Vagina (tissue), 2 donors: Measurements from ENCODE around the gene CASQ2. TPM values are rescaled to one million over a fixed set of nuclear protein-coding genes. Genes with fewer than 3 reads are reported as not detected.

ENCODE experiments used
- DNase-seq, 2 donors: peaks; one replicate each; pipeline ENCODE4 v3.0.0-alpha.2; 2017; ENCODE audit errors: extremely low spot score in 2 of 2
- H3K27ac ChIP-seq: fragments of 200-600 bp; sonication (generic); one replicate; pipeline ENCODE4 v1.5.1; 2019
- H3K27me3 ChIP-seq: fragments of 200-600 bp; sonication (generic); one replicate; pipeline ENCODE4 v1.5.1; 2019
- H3K36me3 ChIP-seq, 2 donors: fragments of 200-600 bp; sonication (generic); one replicate each; pipeline ENCODE4 v1.5.1; 2017 to 2019
- H3K4me1 ChIP-seq: fragments of 200-600 bp; sonication (generic); one replicate; pipeline ENCODE4 v1.5.1; 2019
- H3K4me3 ChIP-seq, 2 donors: fragments of 200-600 bp; sonication (generic); 1 replicate in 1 of 2; 2 replicates in 1 of 2; pipeline ENCODE4 v1.5.1; 2016 to 2019
- H3K9me3 ChIP-seq: fragments of 200-600 bp; sonication (generic); one replicate; pipeline ENCODE4 v1.5.1; 2019
- POLR2A ChIP-seq, 2 donors: fragments of 450-650 bp; IDR thresholded peaks; one replicate each; pipeline ENCODE4 v1.6.1; 2017; ENCODE audit warnings: antibody characterized with exemption in 2 of 2, mild to moderate bottlenecking in 2 of 2, moderate library complexity in 2 of 2
- POLR2AphosphoS5 ChIP-seq, 2 donors: sonication (generic); formaldehyde crosslinking; IDR thresholded peaks; one replicate each; pipeline ENCODE4 v1.9.0; 2017; ENCODE audit warnings: antibody characterized with exemption in 2 of 2, mild to moderate bottlenecking in 2 of 2, low read depth in 1 of 2; ENCODE audit not compliant: insufficient read depth in 1 of 2
- intact Hi-C: fragments of 100-400 bp; cut with DNase I; formaldehyde crosslinking; loops from one replicate; pipeline ENCODE4 v1.15.1; 2023
- total RNA-seq: library from RNA; depleted of rRNA; stranded (reverse); fragments of >200 nt; gene quantifications from one replicate; pipeline ENCODE4 v1.2.3, GENCODE V29; 2016
- TF ChIP-seq, protein P1 (sequence below), 3 experiments: fragments of 450-650 bp in 2 of 3; fragments of 200-600 bp in 1 of 3; sonication (generic) in 1 of 3; IDR thresholded peaks; one replicate each; pipeline ENCODE4 v1.5.1; 2017 to 2019; ENCODE audit warnings: antibody characterized with exemption in 3 of 3, mild to moderate bottlenecking in 2 of 3, moderate library complexity in 2 of 3

CASQ2 gene
- total RNA-seq, 1 donor from 2014 or later: 3.2 TPM

DNA sequence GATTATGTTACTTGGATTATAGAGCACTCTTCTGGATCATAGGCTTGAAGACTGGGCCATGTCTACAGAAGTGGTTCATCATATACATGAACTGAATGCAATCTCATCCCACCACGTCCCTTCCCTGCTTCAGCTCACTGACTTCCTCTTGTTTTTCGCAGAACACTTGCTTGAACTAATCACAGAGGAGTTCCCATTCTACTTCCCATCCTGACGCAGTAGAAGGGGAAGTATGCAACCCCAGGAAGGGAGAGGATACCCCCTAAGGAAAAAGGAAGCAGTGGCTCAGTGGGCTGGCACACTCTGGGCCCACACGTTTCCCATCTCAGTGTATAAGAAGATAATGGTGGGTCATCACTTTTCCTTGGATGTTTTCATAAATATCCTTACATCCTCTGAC, 36.2 kb downstream of the CASQ2 start:
- Histone ChIP-seq H3K9me3 (no peaks in the 10 kb centered on the region), H3K4me3 (no peak overlapping the region), H3K27ac (no peak overlapping the region), H3K27me3 (no peaks in the 10 kb centered on the region), H3K4me1 (peaks cover 15% of the 10 kb centered on the region), H3K36me3 (no peaks in the 10 kb centered on the region)
- intact Hi-C loops: no loop called here
- no peak for DNase-seq
- TF ChIP-seq, protein P1, sequence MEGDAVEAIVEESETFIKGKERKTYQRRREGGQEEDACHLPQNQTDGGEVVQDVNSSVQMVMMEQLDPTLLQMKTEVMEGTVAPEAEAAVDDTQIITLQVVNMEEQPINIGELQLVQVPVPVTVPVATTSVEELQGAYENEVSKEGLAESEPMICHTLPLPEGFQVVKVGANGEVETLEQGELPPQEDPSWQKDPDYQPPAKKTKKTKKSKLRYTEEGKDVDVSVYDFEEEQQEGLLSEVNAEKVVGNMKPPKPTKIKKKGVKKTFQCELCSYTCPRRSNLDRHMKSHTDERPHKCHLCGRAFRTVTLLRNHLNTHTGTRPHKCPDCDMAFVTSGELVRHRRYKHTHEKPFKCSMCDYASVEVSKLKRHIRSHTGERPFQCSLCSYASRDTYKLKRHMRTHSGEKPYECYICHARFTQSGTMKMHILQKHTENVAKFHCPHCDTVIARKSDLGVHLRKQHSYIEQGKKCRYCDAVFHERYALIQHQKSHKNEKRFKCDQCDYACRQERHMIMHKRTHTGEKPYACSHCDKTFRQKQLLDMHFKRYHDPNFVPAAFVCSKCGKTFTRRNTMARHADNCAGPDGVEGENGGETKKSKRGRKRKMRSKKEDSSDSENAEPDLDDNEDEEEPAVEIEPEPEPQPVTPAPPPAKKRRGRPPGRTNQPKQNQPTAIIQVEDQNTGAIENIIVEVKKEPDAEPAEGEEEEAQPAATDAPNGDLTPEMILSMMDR (IDR thresholded peaks at IDR 0.05): no peak
- no peak for TF ChIP-seq POLR2A (IDR thresholded peaks at IDR 0.05)
- TF ChIP-seq POLR2AphosphoS5 (IDR thresholded peaks at IDR 0.05; ENCODE audit: insufficient read depth in 1 of 2, low read depth in 1 of 2): no peak

GRCh38 chr1:115729756-115730155, 38.8 kb downstream of the CASQ2 start:
- H3K27me3 ChIP-seq: no peaks in the 10 kb centered on the region
- peaks cover 39% of the 10 kb centered on the region for H3K4me1 ChIP-seq
- intact Hi-C loops: no loop called here
- TF ChIP-seq POLR2A (IDR thresholded peaks at IDR 0.05) (no peak), POLR2AphosphoS5 (IDR thresholded peaks at IDR 0.05; ENCODE audit: insufficient read depth in 1 of 2, low read depth in 1 of 2) (no peak)
- TF ChIP-seq, protein P1 (IDR thresholded peaks at IDR 0.05): no peak
- no peaks in the 10 kb centered on the region for H3K36me3 ChIP-seq
- no peak for DNase-seq
- H3K4me3 ChIP-seq: no peak overlapping the region
- no peaks in the 10 kb centered on the region for H3K9me3 ChIP-seq
- no peak overlapping the region for H3K27ac ChIP-seq

DNA sequence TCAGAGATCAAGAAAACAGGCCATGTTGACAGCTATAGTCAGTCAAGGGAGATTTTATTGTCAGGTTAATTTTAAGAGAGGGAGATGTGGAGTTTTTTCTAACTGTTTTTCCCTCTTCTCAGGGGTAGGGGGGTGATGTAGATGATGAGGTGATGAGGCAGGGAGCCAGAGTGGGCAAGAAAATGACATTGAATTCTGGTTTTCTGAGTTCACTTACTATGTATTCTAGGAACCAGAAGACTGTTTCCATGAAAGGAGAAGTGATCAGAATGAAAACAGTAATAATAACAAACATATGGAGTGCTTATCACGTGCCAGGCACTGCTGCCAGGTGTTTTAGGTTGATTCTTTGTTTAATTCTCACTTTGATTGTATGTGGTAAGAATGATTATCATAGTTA, 40.2 kb downstream of the CASQ2 start:
- no peak for DNase-seq
- no peak overlapping the region for H3K4me3 ChIP-seq
- no peaks in the 10 kb centered on the region for H3K27me3 ChIP-seq
- peak overlapping the region; percentile 81 for H3K27ac ChIP-seq
- TF ChIP-seq POLR2A (IDR thresholded peaks at IDR 0.05) (no peak), POLR2AphosphoS5 (IDR thresholded peaks at IDR 0.05; ENCODE audit: insufficient read depth in 1 of 2, low read depth in 1 of 2) (no peak)
- TF ChIP-seq, protein P1 (IDR thresholded peaks at IDR 0.05): no peak
- intact Hi-C loops: no loop called here
- H3K4me1 ChIP-seq: peaks cover 48% of the 10 kb centered on the region
- H3K9me3 ChIP-seq: no peaks in the 10 kb centered on the region
- H3K36me3 ChIP-seq: no peaks in the 10 kb centered on the region

GRCh38 chr1:115727706-115728249, 40.7 kb downstream of the CASQ2 start:
- intact Hi-C loops: no loop called here
- DNase-seq: peak in 1 of 2 donors; percentile 94
- Histone ChIP-seq H3K4me1 (peaks cover 48% of the 10 kb centered on the region), H3K27me3 (no peaks in the 10 kb centered on the region), H3K9me3 (no peaks in the 10 kb centered on the region), H3K4me3 (no peak overlapping the region), H3K36me3 (no peaks in the 10 kb centered on the region), H3K27ac (peak overlapping the region; percentile 81)
- TF ChIP-seq POLR2A (IDR thresholded peaks at IDR 0.05): no peak
- TF ChIP-seq POLR2AphosphoS5 (IDR thresholded peaks at IDR 0.05; ENCODE audit: insufficient read depth in 1 of 2, low read depth in 1 of 2): peak; percentile 54 to 55

DNA sequence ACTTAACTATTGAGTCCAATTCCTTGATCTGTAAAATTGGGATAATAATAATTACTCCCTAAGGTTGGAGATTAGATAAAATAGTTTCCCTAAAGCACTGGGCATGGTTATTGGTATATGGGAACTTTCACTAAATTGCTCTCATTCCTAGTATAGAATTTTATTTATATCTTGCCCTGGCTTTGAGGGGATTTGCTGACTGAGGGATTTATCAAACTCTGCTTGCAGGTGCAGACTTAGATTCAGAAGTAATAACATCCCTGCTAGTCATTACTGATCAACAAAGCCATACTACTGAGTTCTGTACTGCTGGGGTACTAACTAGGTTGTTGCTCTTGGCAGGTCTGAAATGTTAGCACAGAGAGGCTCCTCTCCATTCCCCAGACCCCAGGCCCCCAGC, 41.9 kb downstream of the CASQ2 start:
- no peaks in the 10 kb centered on the region for H3K9me3 ChIP-seq
- no peaks in the 10 kb centered on the region for H3K36me3 ChIP-seq
- TF ChIP-seq POLR2A (IDR thresholded peaks at IDR 0.05) (no peak), POLR2AphosphoS5 (IDR thresholded peaks at IDR 0.05; ENCODE audit: insufficient read depth in 1 of 2, low read depth in 1 of 2) (no peak)
- TF ChIP-seq, protein P1 (IDR thresholded peaks at IDR 0.05): no peak
- H3K27me3 ChIP-seq: no peaks in the 10 kb centered on the region
- peak overlapping the region; percentile 81 for H3K27ac ChIP-seq
- no peak for DNase-seq
- H3K4me1 ChIP-seq: peaks cover 48% of the 10 kb centered on the region
- no peak overlapping the region for H3K4me3 ChIP-seq
- intact Hi-C loops: no loop called here
